ENCODE data around the gene DIP2C. TPM values are rescaled to one million over a fixed set of nuclear protein-coding genes. Genes with fewer than 3 reads are reported as not detected.
"Not testable (repeated sequence)": the region's sequence is repeated elsewhere in the genome, so short reads cannot be mapped to it uniquely, and the experiment has no call there.

DIP2C gene
- total RNA-seq, 1 donor from 2014 or later, result 38.5 TPM

DNA sequence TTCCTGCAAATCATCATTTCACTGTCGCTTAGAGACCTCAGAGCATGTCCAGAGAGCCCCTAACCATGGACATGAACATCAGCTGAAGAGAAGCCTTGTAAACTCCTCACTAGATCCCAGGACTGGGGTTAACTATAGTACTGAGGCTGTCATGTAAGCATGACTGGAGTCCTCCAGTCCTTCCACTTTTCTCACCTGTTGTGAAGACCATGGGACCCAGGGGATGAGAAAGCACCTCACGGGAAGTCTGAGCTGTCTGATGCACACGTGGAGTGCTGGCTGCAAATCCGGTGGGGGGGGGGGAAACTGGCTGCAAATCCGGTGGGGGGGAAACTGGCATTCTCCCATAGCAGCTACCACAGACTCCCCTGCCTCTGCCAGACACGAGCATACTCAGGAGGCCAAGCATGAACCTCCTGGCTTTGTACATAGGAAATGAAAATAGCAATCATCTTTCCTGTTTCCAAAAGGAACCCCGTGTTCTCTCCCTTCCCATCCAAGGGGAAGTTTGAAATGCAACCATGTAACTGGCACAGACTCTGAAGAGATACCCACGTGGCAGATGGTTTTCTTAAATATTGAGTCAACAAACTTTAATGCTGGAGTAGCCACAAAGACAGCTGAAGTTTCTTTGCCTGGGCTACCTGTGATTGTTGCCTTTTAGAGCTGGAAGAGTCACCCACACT lies 292.8 kb downstream of the DIP2C start:
- DNase-seq (ENCODE audit: low spot score), result no peak

DNA sequence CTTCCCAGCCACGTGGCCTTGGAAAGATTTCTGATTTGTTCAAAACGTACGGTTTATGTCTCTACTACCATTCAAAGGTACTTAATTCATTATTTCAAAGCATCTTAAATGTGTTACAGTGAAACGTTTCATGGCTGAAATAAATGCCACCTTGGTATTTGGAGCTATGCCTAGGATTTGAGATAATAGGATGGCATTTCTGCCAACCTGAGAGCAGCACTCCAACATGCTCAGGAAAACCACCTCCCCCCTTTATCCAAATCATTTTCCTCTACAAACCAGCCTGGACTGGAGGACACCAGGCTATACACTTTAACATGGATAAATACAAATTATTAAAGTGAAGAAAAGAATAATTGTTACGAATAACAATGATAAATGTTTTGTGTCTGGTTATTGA lies 293.4 kb downstream of the DIP2C start:
- no peak for DNase-seq (ENCODE audit: low spot score)

DNA sequence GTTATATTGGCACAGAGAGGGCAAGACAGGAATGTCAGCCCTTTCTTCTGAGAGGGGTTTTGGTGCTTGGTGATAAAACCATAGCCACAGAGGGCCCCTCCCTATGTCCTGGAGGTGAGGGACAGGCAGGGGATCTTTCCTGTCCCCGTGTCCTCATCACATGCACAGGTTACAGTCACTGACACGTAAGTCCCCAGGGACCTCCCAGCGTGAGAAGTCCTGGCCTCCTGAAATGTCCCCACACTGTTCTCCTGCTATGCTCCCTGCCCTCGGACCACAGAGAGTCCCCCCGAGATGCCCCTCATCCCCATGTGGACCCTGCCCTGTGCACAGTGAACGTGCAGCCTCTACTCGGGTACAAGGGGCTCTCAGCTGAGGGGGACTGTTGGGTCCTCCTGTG lies 293.8 kb downstream of the DIP2C start:
- no peak for DNase-seq (ENCODE audit: low spot score)

DNA sequence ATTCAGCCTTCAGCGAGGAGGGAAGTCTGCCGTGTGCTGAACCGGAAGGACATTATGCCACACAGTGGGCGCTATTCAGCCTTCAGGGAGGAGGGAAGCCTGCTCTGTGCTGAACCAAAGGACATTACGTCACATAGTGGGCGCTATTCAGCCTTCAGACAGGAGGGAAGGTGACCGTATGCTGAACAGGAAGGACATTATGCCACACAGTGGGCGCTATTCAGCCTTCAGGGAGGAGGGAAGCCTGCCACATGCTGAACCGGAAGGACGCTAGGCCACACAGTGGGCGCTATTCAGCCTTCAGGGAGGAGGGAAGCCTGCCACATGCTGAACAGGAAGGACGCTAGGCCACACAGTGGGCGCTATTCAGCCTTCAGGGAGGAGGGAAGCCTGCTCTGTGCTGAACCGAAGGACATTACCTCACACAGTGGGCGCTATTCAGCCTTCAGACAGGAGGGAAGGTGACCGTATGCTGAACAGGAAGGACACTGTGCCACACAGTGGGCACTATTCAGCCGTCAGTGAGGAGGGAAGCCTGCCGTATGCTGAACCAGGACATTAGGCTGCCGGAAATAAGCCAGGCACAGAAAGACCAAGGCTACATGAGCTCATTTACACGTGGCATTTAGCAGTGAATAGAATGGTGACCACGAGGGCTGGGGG lies 294.9 kb downstream of the DIP2C start:
- DNase-seq (ENCODE audit: low spot score), result not testable (repeated sequence)

DNA sequence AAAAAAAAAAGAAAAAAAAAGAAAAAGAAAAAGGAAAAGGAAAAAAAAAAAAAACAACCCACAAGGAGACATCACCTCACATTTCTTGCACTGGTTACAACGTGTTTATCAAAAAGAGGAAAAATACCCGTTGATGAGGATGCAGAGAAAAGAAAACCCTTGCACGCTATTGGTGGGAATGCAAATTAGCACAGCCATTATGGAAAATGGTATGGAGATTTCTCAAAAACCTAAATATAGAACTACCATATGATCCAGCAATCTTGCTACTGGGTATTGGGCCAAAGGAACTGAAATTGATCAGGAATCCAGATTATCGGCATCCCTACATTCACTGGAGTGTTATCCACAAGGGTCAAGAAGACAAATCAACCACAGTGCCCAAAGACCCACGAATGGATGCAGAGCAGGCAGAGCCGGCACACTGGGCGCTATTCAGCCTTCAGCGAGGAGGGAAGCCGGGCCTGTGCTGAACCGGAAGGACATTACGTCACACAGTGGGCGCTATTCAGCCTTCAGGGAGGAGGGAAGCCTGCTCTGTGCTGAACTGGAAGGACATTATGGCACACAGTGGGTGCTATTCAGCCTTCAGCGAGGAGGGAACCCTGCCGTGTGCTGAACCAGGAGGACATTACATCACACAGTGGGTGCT lies 295.6 kb downstream of the DIP2C start:
- no peak for DNase-seq (ENCODE audit: low spot score)

DNA sequence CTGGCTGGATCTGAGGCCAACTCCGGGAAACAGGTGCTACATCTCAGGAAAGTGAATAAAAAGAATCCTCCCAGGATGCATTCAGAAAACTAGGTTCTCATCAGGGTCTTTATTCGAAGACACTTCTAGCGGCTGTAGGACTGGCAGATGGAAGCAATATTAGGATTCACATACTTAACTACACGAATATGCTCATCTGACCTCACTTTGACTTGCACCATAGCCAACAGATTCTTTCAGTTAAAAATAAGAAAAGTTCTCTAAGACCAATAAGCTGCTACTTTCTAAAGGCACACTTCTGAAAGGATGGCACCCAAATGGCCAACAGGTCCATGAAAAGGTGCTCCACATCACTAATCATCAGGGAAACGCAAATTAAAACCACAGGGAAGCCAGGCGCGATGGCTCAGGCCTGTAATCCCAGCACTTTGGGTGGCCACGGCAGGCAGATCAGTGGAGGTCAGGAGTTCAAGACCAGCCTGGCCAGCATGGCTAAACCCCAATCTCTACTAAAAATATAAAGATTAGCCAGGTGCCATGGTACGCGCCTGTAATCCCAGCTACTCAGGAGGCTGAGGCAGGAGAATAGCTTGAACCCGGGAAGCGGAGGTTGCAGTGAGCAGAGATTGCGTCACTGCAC lies 296.2 kb downstream of the DIP2C start:
- no peak for DNase-seq (ENCODE audit: low spot score)

DNA sequence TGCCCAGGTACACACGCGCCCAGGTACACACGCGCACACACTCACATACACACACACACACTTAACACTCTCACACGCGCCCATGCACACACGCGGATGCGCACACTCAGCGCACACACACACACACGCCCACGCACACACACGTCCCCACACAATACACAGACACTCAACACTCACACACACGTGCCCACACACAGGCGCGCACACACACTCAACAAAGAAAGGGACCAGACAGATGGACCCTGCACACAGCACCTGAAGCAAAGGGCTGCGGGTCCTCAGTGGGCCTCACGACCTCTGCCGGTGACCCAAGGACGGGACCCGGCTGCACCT lies 296.8 kb downstream of the DIP2C start:
- no peak for DNase-seq (ENCODE audit: low spot score)

DNA sequence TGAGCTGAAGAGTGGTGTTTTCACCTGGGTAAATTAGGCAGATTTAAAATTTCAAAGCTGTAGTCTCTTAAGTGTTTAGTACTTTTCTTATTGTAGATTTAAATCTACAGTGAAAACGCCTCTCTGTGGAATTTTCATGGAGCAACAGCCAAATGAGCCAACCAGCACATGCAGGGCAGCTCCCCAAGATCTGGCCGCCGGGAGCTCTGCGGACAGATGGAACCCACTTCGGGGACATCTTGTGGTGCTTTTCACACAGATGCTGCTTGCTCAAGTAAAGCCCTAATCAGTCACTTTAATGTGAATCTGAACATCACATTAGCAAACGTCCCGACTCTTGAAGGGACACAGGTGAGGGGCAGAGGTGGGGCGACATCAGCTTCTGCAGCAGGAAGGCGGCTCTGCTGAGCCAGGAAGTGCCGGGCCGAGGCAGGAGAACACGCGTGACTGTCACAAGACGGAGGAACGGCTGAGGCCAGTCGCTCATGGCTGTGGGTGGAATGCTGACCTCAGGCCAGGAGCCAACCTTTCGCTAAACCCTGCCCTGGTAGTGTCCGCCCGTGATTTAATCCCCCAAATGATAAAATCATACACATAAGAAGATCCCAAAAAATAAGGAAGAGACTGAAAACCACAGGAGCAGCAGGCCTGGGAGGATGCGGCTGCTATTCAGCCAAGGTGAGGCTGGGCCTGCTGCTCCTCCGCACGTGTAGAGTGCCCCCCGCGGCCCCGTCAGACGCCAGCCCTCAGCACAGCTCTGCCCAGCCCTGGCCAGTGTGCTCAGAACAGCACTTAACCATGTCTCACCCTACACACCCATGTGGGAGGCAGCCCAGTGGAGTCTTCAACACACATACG lies 297.4 kb downstream of the DIP2C start:
- DNase-seq (ENCODE audit: low spot score), result no peak

DNA sequence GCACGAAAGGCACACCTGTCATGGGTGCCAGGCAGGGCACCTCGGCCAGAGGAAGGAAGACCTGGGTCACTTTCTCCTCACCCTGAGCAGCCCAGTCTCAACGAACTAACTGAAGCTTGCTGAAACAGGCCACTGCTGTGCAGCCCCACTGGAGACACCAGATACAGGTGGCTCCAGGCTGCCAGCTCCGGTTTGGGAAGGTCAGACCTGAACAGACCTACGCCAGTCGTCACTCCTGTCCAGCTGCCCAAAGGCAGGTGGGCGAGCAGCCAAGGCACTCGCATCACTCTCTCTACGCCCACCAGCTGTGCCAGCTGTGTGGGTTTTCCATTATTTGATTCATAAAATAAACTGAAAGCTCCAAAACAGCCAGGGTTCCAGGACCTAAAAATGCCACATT lies 298.2 kb downstream of the DIP2C start:
- no peak for DNase-seq (ENCODE audit: low spot score)

DNA sequence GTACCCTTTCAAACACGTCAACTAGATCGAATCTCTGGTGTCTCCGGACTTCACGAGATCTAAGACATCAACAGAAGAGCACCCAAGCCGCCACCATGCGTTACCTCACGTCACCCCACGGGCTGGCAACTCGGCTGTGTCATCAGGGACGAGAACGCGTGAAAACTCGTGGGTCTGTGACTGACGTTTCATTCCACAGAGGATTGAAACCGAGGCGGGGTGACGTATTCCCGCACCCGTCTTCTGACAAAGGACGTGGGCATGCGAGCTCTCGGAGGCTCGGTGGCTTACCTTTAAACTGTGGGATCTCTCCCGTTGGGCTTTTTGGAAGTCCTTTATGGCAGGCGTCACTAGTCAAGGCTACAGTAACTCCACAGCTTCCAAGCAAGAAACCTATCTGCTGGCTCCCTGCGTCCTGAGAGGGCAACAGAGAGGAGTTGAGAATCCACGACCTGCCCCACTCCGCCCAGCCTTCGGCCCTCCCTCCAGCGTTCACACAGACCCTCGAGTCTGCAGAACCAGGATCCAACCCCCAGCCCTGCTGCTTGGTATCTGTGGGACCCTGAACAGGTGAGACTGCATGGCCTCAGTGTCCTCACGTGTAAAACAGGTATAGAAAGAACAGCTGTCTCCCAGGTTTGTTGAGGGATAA lies 298.9 kb downstream of the DIP2C start:
- DNase-seq (ENCODE audit: low spot score), result no peak

DNA sequence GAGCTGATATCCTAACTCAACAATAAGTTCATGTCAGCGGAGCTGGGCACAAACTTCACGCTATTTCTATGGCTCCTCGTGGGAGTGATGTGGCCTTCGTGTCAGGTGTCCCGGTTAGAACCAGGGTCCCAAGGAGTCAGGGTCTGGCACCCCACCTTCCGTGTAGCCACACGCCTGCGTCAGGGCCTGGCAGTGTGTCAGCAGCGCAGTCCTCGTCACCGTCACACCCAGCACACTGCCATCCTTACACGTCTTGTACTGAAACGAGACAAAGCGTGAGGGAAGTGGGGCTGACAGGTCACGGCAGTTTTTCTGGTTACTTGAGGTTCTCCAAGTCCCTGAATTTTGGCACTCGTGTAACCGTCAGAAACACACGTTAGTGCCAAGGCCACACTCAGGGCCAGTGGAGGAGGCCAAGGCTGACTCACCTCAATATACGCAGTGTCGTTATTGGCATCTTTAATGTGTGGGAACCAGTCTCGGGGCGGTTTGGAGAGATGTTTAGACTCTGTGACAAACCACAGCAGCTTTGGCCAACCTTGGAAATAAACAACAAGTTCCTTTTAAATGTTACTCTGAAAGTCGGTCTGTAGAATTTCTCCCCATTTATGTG lies 299.5 kb downstream of the DIP2C start:
- DNase-seq (ENCODE audit: low spot score), result no peak

DNA sequence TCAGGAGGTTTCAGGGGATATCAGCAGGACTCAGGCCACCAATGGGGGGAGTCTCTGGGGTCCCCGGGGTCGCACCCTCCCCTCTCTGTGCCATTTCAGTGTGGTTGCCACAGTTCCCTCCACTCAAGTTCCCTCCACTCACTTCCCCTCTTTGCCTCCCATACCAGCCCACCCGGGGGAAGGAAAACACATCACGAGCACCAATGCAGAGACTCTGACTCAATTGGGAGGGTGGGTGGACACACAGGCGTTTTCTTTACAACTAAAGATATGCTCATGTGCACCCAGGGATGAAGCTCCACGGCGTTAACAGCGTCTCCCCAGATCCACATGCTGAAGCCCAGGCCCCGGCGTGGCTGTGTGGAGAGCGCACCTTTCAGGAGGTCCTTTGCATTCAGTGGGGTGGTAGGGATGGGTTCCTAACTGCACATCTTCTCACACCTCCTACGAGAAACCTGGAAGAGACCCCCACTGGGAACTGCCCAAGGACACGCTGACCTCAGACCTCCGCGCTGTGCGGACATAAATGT lies 300.1 kb downstream of the DIP2C start:
- DNase-seq (ENCODE audit: low spot score), result no peak

DNA sequence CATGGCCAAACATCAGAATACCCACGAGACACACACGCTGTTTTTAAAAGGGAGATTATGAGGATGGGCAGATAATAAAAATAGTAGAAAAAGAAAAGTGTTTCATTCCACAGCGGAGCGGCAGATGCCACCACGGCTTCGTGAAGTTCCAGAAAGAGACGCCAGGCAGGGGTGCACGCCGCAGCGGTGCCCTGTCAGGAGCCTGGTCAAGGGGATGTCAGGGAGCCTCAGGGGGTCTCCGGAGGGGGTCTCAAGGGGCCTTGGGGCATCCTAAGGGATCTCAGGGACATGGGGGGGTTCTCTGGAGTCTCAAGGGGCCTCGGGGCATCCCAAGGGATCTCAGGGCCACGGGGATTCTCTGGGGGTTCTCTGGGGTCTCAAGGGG lies 300.8 kb downstream of the DIP2C start:
- DNase-seq (ENCODE audit: low spot score), result no peak

DNA sequence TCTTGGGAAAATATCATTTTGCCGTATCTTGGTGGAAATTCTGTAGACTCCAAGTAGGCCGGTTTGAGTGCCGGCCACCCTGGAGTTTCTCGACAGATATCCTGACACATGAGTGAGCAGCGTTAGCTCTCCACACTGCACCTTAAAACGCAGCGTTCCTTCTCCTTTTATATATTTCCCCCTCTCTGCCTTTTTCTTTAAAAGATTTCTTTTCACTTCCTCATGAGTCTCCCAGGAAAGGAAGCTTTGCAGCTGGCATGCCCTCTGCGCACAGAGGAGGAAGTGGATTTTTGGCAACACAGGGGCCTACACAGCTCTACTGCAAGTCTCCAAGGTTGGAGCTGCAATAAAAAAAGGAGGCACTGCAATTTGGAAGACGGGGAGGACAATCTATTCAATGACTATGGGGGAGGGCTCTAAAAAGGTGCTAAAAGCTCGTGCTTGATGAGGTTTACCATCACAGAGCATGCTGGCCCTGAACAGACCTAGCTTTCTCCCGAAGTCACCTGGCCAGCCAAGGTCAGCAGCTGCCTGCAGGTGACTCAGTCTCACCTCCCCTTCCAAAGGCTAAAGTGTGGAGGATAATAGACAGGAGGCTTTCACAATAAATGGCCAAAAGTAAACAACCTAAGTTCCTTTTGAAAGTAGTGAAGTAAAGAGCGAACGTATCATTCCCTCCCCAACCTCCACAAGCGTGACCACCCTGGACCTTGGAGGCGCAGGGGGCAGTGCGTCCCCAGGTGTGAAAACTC lies 301.4 kb downstream of the DIP2C start:
- no peak for DNase-seq (ENCODE audit: low spot score)

DNA sequence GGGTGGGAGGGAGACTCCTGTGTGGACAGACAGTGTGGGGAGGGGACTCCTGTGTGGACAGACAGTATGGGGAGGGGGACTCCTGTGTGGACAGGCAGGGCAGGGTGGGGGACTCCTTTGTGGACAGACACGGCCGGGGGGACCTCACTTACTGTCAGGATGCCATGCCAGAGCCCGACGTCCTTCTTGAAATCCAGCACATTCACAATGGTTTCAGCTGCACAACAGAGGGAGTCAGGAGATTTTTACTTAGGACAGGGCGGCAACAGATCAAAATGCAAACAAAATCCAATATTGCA lies 301.9 kb downstream of the DIP2C start:
- no peak for DNase-seq (ENCODE audit: low spot score)

DNA sequence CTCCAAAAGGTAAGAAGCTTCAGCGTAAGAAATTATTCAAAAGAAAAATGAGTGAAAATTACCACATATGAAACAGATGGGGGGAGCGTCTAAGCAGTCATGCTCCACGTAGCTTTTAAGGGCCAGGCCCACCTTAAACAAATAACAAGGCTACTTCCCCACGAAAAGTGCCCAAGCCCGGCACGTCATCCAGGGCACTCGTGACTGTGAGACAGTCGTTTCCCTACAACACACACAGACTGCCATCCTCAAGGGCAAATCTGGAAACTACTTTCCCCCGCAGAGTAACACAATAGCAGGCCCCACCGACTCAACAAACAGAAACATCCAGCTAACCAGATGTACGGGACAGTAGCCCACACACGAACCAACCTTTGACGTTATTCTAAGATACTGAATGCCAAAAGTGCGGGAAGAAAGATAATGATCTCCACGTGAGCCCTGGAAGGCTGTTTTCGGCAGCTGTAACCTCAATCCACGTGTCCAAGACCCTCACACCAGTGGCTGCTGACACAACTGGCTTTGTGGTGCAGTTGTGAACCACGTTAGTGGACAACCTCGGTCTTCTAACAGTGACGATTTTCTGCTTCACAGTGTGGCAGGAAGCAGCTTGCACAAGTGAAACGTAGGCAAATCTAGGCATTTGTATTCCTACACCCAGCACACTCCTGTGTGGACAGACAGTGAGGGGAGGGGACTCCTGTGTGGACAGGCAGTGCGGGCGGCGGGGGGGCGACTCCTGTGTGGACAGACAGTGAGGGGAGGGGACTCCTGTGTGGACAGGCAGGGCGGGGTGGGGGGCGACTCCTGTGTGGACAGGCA lies 302.5 kb downstream of the DIP2C start:
- DNase-seq (ENCODE audit: low spot score), result no peak

DNA sequence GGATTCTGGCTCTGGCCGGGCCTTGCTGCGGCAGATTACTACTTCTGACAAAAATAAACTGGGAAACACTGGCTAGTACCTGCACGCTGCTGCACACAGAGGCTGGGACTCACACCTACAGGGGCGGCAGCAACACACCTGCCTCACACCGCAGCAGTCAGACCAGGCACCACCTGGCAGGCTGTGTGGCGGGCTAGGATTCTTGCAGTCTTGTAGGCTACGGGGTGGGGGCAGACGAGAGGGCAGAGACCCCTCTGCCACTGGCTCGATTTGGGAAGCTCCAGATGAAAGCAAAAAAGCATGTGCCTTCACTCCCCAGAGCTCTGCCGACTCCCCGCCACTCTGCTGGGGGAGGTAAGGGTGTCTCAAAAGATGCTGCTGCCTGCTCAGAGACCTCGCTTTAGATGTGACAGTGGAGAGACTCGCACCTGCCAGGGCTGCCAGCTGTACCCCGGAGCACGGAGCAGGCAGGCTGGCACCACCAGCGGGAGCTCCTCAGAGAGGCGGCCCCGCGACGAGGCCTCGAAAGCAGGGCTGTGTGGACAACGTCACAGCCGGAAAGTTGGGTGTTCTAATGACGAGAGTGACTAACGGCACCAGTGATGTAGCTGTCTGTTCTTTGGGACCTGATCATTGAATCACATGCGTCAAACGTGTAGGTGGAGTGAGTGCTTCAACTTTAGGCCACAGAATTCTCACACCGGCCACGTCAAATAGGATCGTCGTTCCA lies 303.7 kb downstream of the DIP2C start:
- no peak for DNase-seq (ENCODE audit: low spot score)
